Measurements from ENCODE around the gene TMOD1. TPM values are rescaled to one million over a fixed set of nuclear protein-coding genes. Genes with fewer than 3 reads are reported as not detected.

TMOD1 gene
- total and polyA plus RNA-seq, 5 donors from 2014 or later = 2.4 to 11.0 (median 3.7) TPM

DNA sequence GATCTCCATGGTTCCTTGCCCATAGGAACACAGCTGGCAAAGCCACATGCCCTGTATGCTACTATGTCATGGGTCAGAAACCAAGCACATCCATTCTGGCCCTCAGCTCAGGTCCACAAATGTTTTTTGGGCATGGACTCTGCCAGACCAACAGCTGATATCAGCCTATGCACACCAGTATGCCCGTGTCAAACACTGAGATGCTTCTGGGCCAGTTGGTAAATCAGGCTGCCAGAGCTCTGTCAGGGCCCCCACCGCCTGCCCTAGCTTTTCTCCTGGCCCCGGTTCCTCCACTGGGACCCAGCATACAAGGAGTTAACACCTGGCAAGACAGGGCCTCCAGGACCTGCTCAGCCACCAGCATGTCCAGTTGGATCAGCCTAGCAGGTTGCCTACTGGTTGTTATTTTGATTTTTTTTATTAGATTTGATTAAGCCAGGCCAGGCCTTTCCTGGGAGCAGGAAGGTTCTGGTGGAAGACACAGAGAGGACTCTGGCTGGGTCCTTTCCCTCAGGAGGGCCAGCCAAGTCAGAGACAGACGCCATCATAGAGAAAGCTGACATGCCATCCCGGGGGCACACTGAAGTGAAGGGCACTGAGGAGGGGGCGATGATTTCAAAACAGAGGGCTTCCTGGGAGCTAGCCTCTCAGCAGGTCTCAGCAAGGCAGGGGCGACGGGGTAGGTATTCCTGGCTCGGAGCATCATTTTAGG is 65.9 kb downstream of the TMOD1 start:
- Mint-ChIP-seq H3K4me3 (no peak overlapping the region), H3K9me3 (peaks cover 0 to 1% (median 0%) of the 10 kb centered on the region in 7 donors), H3K36me3 (no peaks in the 10 kb centered on the region), H3K27me3 (peaks cover 5% of the 10 kb centered on the region), H3K27ac (no peak overlapping the region), H3K4me1 (peaks cover 0 to 3% (median 0%) of the 10 kb centered on the region in 4 donors)
- H3K4me1 ChIP-seq (ENCODE audit: control insufficient read depth, insufficient read depth, low read length, poor library complexity, severe bottlenecking) = no peaks in the 10 kb centered on the region
- no peak overlapping the region for H3K27ac ChIP-seq (ENCODE audit: insufficient read depth, low read length, poor library complexity, severe bottlenecking)
- H3K9me3 ChIP-seq (ENCODE audit: control insufficient read depth in 2 of 2, low read length in 2 of 2) = no peaks in the 10 kb centered on the region
- ATAC-seq (ENCODE audit: low read depth in 2 of 2) = no peak
- no peak overlapping the region for H3K4me3 ChIP-seq (ENCODE audit: low read depth, low read length)
- DNase-seq = no peak
- H3K36me3 ChIP-seq (ENCODE audit: control insufficient read depth, insufficient read depth, low read length) = no peaks in the 10 kb centered on the region
- no peaks in the 10 kb centered on the region for H3K27me3 ChIP-seq (ENCODE audit: control insufficient read depth, insufficient read depth, low read length)

- DNase-seq = no peak
- Histone ChIP-seq H3K36me3 (ENCODE audit: control insufficient read depth, insufficient read depth, low read length) (no peaks in the 10 kb centered on the region), H3K27ac (ENCODE audit: insufficient read depth, low read length, poor library complexity, severe bottlenecking) (no peak overlapping the region), H3K4me3 (ENCODE audit: low read depth, low read length) (no peak overlapping the region), H3K4me1 (ENCODE audit: control insufficient read depth, insufficient read depth, low read length, poor library complexity, severe bottlenecking) (no peaks in the 10 kb centered on the region), H3K27me3 (ENCODE audit: control insufficient read depth, insufficient read depth, low read length) (no peaks in the 10 kb centered on the region), H3K9me3 (ENCODE audit: control insufficient read depth in 2 of 2, low read length in 2 of 2) (no peaks in the 10 kb centered on the region)
- no peak for ATAC-seq (ENCODE audit: low read depth in 2 of 2)
- Mint-ChIP-seq H3K4me1 (peaks cover 0 to 3% (median 0%) of the 10 kb centered on the region in 4 donors), H3K27ac (no peak overlapping the region), H3K27me3 (peaks cover 5% of the 10 kb centered on the region), H3K9me3 (peaks cover 0 to 1% (median 0%) of the 10 kb centered on the region in 7 donors), H3K36me3 (no peaks in the 10 kb centered on the region), H3K4me3 (no peak overlapping the region)
Measured at GRCh38 chr9:97567894-97568202, 66.4 kb downstream of the TMOD1 start.

DNA sequence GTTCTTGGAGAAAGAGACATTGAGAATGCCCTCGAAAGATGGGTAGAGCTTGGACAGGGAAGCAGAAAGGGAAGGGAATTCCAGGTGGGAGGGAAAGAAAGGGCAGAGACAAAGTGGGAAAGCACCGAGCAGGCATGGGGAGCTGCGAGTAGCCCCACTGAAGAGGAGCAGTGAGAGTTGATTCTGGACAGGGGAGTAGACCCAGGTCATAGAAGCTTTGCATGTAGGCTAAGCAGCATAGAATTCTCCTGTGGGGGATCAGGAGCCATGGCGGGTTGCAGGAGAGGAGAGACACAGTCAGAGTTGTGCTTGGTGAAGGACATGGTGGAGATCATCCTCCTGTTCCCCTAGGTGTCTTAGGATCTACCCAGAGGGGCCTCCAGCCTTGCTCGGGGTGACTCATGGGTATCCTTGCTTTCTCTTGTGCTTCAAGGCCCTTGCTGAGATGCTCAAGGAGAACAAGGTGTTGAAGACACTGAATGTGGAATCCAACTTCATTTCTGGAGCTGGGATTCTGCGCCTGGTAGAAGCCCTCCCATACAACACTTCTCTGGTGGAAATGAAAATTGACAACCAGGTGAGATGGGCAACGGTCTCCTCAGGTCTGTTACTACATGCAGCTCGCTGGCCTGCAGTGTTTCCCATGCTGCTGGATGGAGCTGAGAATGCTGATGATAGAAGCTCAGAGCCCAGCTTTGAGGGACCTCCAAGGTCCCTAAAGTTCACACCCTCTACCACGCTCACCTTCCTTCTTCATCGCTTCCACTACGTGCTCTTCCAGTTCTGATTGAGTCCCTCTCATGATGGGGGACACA is 67.2 kb downstream of the TMOD1 start:
- Mint-ChIP-seq H3K36me3 (no peaks in the 10 kb centered on the region), H3K4me3 (no peak overlapping the region), H3K27ac (peak overlapping the region in 1 of 3 donors; percentile 1), H3K27me3 (peaks cover 5% of the 10 kb centered on the region), H3K9me3 (peaks cover 0 to 1% (median 0%) of the 10 kb centered on the region in 7 donors), H3K4me1 (peaks cover 0 to 3% (median 0%) of the 10 kb centered on the region in 4 donors)
- no peaks in the 10 kb centered on the region for H3K36me3 ChIP-seq (ENCODE audit: control insufficient read depth, insufficient read depth, low read length)
- H3K27ac ChIP-seq (ENCODE audit: insufficient read depth, low read length, poor library complexity, severe bottlenecking) = no peak overlapping the region
- ATAC-seq (ENCODE audit: low read depth in 2 of 2) = no peak
- no peaks in the 10 kb centered on the region for H3K9me3 ChIP-seq (ENCODE audit: control insufficient read depth in 2 of 2, low read length in 2 of 2)
- no peaks in the 10 kb centered on the region for H3K4me1 ChIP-seq (ENCODE audit: control insufficient read depth, insufficient read depth, low read length, poor library complexity, severe bottlenecking)
- no peak for DNase-seq
- H3K4me3 ChIP-seq (ENCODE audit: low read depth, low read length) = no peak overlapping the region
- no peaks in the 10 kb centered on the region for H3K27me3 ChIP-seq (ENCODE audit: control insufficient read depth, insufficient read depth, low read length)

GRCh38 chr9:97570899-97571298 is 69.4 kb downstream of the TMOD1 start:
- H3K27me3 Mint-ChIP-seq = no peaks in the 10 kb centered on the region
- no peak overlapping the region for H3K4me3 ChIP-seq (ENCODE audit: low read depth, low read length)
- ATAC-seq (ENCODE audit: low read depth in 2 of 2) = no peak
- H3K36me3 ChIP-seq (ENCODE audit: control insufficient read depth, insufficient read depth, low read length) = no peaks in the 10 kb centered on the region
- no peak overlapping the region for H3K27ac Mint-ChIP-seq
- DNase-seq = no peak
- peaks cover 0 to 2% (median 0%) of the 10 kb centered on the region in 7 donors for H3K9me3 Mint-ChIP-seq
- H3K4me1 Mint-ChIP-seq = peaks cover 0 to 17% (median 9%) of the 10 kb centered on the region in 4 donors
- H3K36me3 Mint-ChIP-seq = no peaks in the 10 kb centered on the region
- H3K9me3 ChIP-seq (ENCODE audit: control insufficient read depth in 2 of 2, low read length in 2 of 2) = no peaks in the 10 kb centered on the region
- H3K4me3 Mint-ChIP-seq = no peak overlapping the region
- H3K27ac ChIP-seq (ENCODE audit: insufficient read depth, low read length, poor library complexity, severe bottlenecking) = no peak overlapping the region
- no peaks in the 10 kb centered on the region for H3K27me3 ChIP-seq (ENCODE audit: control insufficient read depth, insufficient read depth, low read length)
- no peaks in the 10 kb centered on the region for H3K4me1 ChIP-seq (ENCODE audit: control insufficient read depth, insufficient read depth, low read length, poor library complexity, severe bottlenecking)

DNA sequence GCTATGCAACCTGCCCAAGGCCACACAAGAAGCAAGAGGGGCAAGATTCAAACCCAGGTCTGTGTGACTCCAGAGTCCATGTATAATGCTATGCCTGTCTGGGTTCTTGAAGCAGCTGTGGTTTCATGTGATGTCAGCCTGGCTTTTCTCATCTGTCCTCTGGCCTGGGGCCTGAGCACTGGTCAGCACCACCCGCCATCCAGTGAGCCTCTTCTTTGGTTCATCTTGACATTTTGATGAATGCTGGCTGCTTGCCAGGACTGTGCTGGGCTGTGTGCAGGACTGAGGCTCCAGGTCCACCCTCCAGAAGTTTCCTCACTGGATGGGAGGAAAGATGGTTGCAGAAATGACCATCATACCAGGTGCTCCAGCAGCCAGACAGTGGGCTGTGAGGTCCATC is 70.2 kb downstream of the TMOD1 start:
- H3K9me3 Mint-ChIP-seq = peaks cover 0 to 2% (median 0%) of the 10 kb centered on the region in 7 donors
- Histone ChIP-seq H3K4me3 (ENCODE audit: low read depth, low read length) (no peak overlapping the region), H3K36me3 (ENCODE audit: control insufficient read depth, insufficient read depth, low read length) (no peaks in the 10 kb centered on the region), H3K9me3 (ENCODE audit: control insufficient read depth in 2 of 2, low read length in 2 of 2) (no peaks in the 10 kb centered on the region), H3K27me3 (ENCODE audit: control insufficient read depth, insufficient read depth, low read length) (no peaks in the 10 kb centered on the region), H3K4me1 (ENCODE audit: control insufficient read depth, insufficient read depth, low read length, poor library complexity, severe bottlenecking) (no peaks in the 10 kb centered on the region), H3K27ac (ENCODE audit: insufficient read depth, low read length, poor library complexity, severe bottlenecking) (no peak overlapping the region)
- no peaks in the 10 kb centered on the region for H3K36me3 Mint-ChIP-seq
- no peaks in the 10 kb centered on the region for H3K27me3 Mint-ChIP-seq
- H3K4me3 Mint-ChIP-seq = no peak overlapping the region
- H3K27ac Mint-ChIP-seq = no peak overlapping the region
- DNase-seq = no peak
- ATAC-seq (ENCODE audit: low read depth in 2 of 2) = no peak
- peaks cover 0 to 19% (median 10%) of the 10 kb centered on the region in 4 donors for H3K4me1 Mint-ChIP-seq

DNA sequence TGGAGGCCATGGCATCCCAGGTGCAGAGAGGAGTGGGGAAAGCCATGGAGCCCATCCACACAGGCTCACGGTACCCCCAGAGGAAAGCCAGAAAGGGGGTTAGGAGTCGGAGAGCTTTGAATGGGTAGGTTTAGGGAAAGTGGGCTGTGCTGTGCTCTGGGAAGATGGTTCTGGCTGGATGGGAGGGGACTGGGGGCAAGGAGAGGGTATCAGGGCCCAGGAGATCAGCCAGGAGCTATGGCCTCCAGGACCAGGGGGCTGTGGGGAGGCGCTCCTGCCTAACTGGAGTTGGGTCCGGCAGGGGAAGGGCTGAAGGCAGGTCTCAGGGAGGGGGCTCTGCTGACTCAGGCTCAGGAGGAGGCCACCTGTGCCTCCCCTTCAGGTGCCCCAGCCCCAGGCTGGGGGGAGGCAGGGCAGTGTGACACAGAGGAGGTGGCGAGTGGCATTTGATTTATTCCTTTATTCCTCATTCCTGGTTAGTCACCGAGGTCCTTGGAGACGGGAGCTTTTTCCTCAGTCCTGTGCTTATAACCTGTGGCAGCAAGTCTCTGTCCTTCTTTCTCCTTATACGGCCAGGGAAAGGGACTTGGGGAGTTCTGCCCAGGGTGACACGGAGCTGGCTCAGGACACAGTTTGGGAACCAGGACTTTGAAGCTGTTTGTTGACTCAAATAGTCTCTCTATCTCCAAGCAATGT is 70.9 kb downstream of the TMOD1 start:
- Mint-ChIP-seq H3K36me3 (no peaks in the 10 kb centered on the region), H3K9me3 (peaks cover 0 to 2% (median 0%) of the 10 kb centered on the region in 7 donors), H3K4me1 (peaks cover 0 to 22% (median 10%) of the 10 kb centered on the region in 4 donors), H3K4me3 (no peak overlapping the region), H3K27ac (no peak overlapping the region), H3K27me3 (no peaks in the 10 kb centered on the region)
- H3K9me3 ChIP-seq (ENCODE audit: control insufficient read depth in 2 of 2, low read length in 2 of 2) = no peaks in the 10 kb centered on the region
- H3K36me3 ChIP-seq (ENCODE audit: control insufficient read depth, insufficient read depth, low read length) = no peaks in the 10 kb centered on the region
- DNase-seq (no peak), ATAC-seq (ENCODE audit: low read depth in 2 of 2) (no peak)
- H3K27ac ChIP-seq (ENCODE audit: insufficient read depth, low read length, poor library complexity, severe bottlenecking) = no peak overlapping the region
- no peaks in the 10 kb centered on the region for H3K27me3 ChIP-seq (ENCODE audit: control insufficient read depth, insufficient read depth, low read length)
- H3K4me3 ChIP-seq (ENCODE audit: low read depth, low read length) = no peak overlapping the region
- no peaks in the 10 kb centered on the region for H3K4me1 ChIP-seq (ENCODE audit: control insufficient read depth, insufficient read depth, low read length, poor library complexity, severe bottlenecking)

DNA sequence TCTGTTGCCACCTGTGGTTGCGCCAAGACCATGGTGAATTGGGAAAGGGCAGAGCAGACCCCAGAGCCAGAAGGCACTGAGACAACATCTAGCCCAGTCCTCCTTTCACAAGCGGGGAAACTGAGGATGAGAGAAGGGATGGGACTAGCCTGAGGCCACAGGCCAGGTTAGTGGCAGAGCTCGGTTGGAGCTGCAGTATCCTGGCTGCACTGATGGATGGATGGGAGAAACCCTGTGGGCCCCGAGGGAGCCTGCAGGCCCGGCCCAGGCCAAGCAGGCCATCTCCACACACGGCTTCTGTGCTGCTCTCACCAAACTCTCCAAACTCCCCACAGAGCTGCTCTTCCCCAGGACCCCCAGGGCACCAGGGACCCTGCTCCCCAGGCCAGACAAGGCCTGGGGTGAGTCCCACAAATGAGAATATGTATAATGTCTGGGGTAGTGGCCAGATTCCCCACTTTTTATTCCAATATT is 71.5 kb downstream of the TMOD1 start:
- no peaks in the 10 kb centered on the region for H3K27me3 Mint-ChIP-seq
- H3K36me3 Mint-ChIP-seq = no peaks in the 10 kb centered on the region
- H3K4me3 ChIP-seq (ENCODE audit: low read depth, low read length) = no peak overlapping the region
- no peak for DNase-seq
- peaks cover 0 to 2% (median 0%) of the 10 kb centered on the region in 7 donors for H3K9me3 Mint-ChIP-seq
- no peak for ATAC-seq (ENCODE audit: low read depth in 2 of 2)
- no peak overlapping the region for H3K27ac Mint-ChIP-seq
- peaks cover 0 to 22% (median 10%) of the 10 kb centered on the region in 4 donors for H3K4me1 Mint-ChIP-seq
- H3K9me3 ChIP-seq (ENCODE audit: control insufficient read depth in 2 of 2, low read length in 2 of 2) = no peaks in the 10 kb centered on the region
- H3K4me3 Mint-ChIP-seq = no peak overlapping the region
- H3K36me3 ChIP-seq (ENCODE audit: control insufficient read depth, insufficient read depth, low read length) = no peaks in the 10 kb centered on the region
- no peaks in the 10 kb centered on the region for H3K4me1 ChIP-seq (ENCODE audit: control insufficient read depth, insufficient read depth, low read length, poor library complexity, severe bottlenecking)
- no peak overlapping the region for H3K27ac ChIP-seq (ENCODE audit: insufficient read depth, low read length, poor library complexity, severe bottlenecking)
- no peaks in the 10 kb centered on the region for H3K27me3 ChIP-seq (ENCODE audit: control insufficient read depth, insufficient read depth, low read length)
